Progenitor cell of endocrine pancreas (in vitro differentiated cells): ENCODE measurements around the gene KRT28. TPM values are rescaled to one million over a fixed set of nuclear protein-coding genes. Genes with fewer than 3 reads are reported as not detected.
A peak's percentile ranks its signal among the peaks of the same experiment; 100 is the strongest.
"Not testable (repeated sequence)": the region's sequence is repeated elsewhere in the genome, so short reads cannot be mapped to it uniquely, and the experiment has no call there.

Source experiments
- DNase-seq: peaks from one replicate; pipeline ENCODE4 v3.0.0; 2021; ENCODE audit warnings: low spot score; ENCODE audit not compliant: unreplicated experiment
- H3K27ac Mint-ChIP-seq: 2 replicates; pipeline ENCODE4 v1.8.0; 2021; ENCODE audit warnings: mild to moderate bottlenecking, moderate library complexity, mixed read lengths
- H3K27me3 Mint-ChIP-seq: 2 replicates; pipeline ENCODE4 v1.8.0; 2021; ENCODE audit warnings: mixed read lengths
- H3K36me3 Mint-ChIP-seq: 2 replicates; pipeline ENCODE4 v1.8.0; 2022; ENCODE audit warnings: mixed read lengths; ENCODE audit not compliant: insufficient read depth
- H3K4me1 Mint-ChIP-seq: 2 replicates; pipeline ENCODE4 v1.8.0; 2021; ENCODE audit warnings: low read depth, mixed read lengths
- H3K4me3 Mint-ChIP-seq: 2 replicates; pipeline ENCODE4 v1.8.0; 2021; ENCODE audit warnings: low read depth, mild to moderate bottlenecking, moderate library complexity, mixed read lengths
- H3K9me3 Mint-ChIP-seq: 2 replicates; pipeline ENCODE4 v1.8.0; 2021; ENCODE audit warnings: low read depth, mixed read lengths
- total RNA-seq: library from RNA; stranded (reverse); gene quantifications from 2 replicates; pipeline ENCODE4 v1.2.1, GENCODE V29; 2021
- TF ChIP-seq, protein P1 (sequence below): fragments of 200-600 bp; sonication (generic); IDR thresholded peaks from one replicate; pipeline ENCODE4 v1.5.0; 2021; ENCODE audit warnings: antibody characterized with exemption, mild to moderate bottlenecking; ENCODE audit not compliant: unreplicated experiment

The KRT28 gene
- total RNA-seq, 1 donor from 2014 or later, result not detected

DNA sequence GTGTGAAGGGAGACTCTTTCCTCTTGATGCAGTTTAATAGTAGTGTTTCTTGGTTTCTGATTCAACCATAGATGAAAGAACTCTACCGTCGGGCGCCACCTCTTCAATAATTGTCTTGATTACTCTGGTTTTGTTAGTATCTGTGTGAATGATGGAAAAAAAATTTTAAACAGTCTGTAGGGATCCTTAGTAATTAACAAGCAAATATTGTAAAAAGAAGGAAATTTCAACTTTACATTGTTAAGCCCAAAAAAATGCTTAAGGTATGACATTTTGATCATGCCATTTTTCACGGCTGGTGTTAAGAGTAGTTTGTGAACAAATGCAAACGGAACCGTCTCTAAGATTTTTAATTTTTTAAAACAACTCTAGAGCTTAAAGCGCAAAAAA, 18.6 kb upstream of the KRT28 start:
- H3K4me3 Mint-ChIP-seq, result peak overlapping the region; percentile 78
- H3K9me3 Mint-ChIP-seq, result no peaks in the 10 kb centered on the region
- TF ChIP-seq, protein P1, sequence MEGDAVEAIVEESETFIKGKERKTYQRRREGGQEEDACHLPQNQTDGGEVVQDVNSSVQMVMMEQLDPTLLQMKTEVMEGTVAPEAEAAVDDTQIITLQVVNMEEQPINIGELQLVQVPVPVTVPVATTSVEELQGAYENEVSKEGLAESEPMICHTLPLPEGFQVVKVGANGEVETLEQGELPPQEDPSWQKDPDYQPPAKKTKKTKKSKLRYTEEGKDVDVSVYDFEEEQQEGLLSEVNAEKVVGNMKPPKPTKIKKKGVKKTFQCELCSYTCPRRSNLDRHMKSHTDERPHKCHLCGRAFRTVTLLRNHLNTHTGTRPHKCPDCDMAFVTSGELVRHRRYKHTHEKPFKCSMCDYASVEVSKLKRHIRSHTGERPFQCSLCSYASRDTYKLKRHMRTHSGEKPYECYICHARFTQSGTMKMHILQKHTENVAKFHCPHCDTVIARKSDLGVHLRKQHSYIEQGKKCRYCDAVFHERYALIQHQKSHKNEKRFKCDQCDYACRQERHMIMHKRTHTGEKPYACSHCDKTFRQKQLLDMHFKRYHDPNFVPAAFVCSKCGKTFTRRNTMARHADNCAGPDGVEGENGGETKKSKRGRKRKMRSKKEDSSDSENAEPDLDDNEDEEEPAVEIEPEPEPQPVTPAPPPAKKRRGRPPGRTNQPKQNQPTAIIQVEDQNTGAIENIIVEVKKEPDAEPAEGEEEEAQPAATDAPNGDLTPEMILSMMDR, result no peak
- H3K27ac Mint-ChIP-seq, result peak overlapping the region; percentile 76
- H3K4me1 Mint-ChIP-seq, result peaks cover 1% of the 10 kb centered on the region
- H3K36me3 Mint-ChIP-seq, result peaks cover 14% of the 10 kb centered on the region
- peaks cover 18% of the 10 kb centered on the region for H3K27me3 Mint-ChIP-seq
- DNase-seq, result no peak

DNA sequence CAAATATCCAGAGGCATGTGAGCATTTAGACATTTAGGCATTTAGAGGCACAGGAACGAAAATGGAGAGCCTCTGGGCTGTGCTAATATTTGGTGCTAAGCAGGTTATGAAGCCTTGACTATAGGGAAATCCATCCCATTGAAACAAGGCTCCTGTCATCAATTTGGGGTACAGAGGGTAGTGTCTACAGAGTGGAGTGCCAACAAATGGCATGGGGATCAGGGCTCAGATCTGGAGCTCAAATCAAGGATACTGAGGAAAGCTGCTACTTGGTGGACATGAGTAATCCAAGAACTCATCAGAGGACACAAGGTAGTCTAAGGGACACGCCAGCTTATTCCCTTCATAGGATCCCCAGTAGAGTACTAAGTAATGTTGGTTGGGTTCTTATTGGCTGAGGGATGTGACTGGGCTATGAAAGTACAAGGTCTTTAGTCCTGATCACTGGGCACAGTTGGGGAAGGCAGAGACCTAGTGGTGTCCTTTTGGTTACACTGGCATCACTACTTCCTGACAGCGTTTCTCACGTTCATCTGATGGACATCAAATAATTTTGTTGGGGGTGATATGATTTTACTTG, 17.4 kb upstream of the KRT28 start:
- Mint-ChIP-seq H3K36me3 (peaks cover 14% of the 10 kb centered on the region), H3K4me1 (peaks cover 1% of the 10 kb centered on the region), H3K9me3 (no peaks in the 10 kb centered on the region), H3K27me3 (peaks cover 28% of the 10 kb centered on the region), H3K27ac (no peak overlapping the region), H3K4me3 (peak overlapping the region; percentile 64)
- DNase-seq, result no peak
- TF ChIP-seq, protein P1, result no peak

DNA sequence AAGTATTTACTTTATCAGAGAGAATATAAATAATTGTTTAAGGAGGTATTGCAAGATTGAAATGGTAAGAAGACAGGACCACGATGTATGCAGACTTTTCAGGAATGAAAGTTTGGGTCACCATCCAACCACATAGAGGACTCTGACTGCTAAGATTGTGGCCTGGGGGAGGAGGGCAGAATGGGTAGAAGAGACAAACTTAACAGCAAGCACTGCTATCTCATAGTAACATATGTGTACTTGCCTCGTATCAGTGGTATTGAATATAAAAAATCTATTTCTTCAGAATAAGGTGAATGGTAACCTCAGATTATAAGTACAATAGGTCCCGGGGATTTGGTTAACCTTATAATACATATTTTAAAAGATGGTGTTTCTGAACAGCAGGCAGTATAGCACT, 16.8 kb upstream of the KRT28 start:
- peaks cover 34% of the 10 kb centered on the region for H3K27me3 Mint-ChIP-seq
- H3K4me1 Mint-ChIP-seq, result peaks cover 1% of the 10 kb centered on the region
- TF ChIP-seq, protein P1, result no peak
- no peak overlapping the region for H3K27ac Mint-ChIP-seq
- DNase-seq, result no peak
- H3K36me3 Mint-ChIP-seq, result peaks cover 14% of the 10 kb centered on the region
- no peaks in the 10 kb centered on the region for H3K9me3 Mint-ChIP-seq
- H3K4me3 Mint-ChIP-seq, result no peak overlapping the region

DNA sequence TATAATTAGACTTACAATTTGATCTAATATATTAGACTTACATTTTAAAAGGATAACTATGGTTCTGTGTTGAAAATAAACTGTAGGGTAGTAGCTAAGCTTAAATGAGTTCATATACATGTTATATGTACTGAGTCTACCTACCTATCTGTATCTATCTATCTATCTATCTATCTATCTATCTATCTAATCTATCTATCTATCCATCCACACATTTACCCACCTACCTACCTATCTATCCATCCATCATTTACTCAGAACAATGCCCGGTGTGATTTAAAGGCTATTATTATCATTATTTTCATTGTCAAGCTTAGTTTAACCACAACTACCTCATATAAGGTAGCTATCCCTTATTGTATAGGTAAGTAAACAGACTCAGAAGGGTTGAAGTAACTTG, 15.6 kb upstream of the KRT28 start:
- Mint-ChIP-seq H3K36me3 (peaks cover 14% of the 10 kb centered on the region), H3K27ac (no peak overlapping the region), H3K4me3 (no peak overlapping the region), H3K27me3 (peaks cover 42% of the 10 kb centered on the region), H3K4me1 (peaks cover 1% of the 10 kb centered on the region), H3K9me3 (no peaks in the 10 kb centered on the region)
- DNase-seq, result no peak
- TF ChIP-seq, protein P1, result no peak

DNA sequence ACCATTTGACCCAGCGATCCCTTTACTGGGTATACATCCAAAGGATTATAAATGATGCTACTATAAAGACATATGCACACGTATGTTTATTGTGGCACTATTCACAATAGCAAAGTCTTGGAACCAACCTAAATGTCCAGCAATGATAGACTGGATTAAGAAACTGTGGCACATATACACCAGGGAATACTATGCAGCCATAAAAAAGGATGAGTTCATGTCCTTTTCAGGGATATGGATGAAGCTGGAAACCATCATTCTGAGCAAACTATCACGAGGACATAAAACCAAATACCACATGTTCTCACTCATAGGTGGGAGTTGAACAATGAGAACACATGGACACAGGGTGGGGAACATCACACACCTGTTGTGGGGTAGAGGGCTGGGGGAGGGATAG, 14.9 kb upstream of the KRT28 start:
- H3K27me3 Mint-ChIP-seq, result peaks cover 45% of the 10 kb centered on the region
- not testable (repeated sequence) for H3K9me3 Mint-ChIP-seq, H3K4me1 Mint-ChIP-seq, H3K4me3 Mint-ChIP-seq, H3K27ac Mint-ChIP-seq, DNase-seq
- peaks cover 11% of the 10 kb centered on the region for H3K36me3 Mint-ChIP-seq

DNA sequence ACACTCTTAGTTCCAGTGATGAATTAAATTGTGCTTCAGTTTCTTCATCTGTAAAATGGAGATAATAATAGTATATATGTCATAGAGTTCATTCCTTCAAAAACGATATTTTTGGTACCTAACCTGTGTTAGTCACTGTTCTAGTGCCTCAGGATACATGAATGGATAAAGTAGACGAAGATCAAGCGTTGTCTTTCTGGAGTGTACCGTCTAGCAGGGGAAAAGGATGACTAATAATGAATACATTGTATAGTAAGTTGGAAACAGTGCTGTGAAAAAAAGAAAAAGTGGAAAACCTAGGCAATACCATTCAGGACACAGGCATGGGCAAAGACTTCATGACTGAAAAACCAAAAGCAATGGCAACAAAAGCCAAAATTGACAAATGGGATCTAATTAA, 14.0 kb upstream of the KRT28 start:
- H3K27ac Mint-ChIP-seq, result no peak overlapping the region
- TF ChIP-seq, protein P1, result no peak
- no peak overlapping the region for H3K4me3 Mint-ChIP-seq
- peaks cover 11% of the 10 kb centered on the region for H3K36me3 Mint-ChIP-seq
- peaks cover 1% of the 10 kb centered on the region for H3K4me1 Mint-ChIP-seq
- H3K27me3 Mint-ChIP-seq, result peaks cover 51% of the 10 kb centered on the region
- no peak for DNase-seq
- no peaks in the 10 kb centered on the region for H3K9me3 Mint-ChIP-seq
